Measurements from ENCODE around the gene UFSP1.
"Not testable (repeated sequence)": the region's sequence is repeated elsewhere in the genome, so short reads cannot be mapped to it uniquely, and the experiment has no call there.

DNA sequence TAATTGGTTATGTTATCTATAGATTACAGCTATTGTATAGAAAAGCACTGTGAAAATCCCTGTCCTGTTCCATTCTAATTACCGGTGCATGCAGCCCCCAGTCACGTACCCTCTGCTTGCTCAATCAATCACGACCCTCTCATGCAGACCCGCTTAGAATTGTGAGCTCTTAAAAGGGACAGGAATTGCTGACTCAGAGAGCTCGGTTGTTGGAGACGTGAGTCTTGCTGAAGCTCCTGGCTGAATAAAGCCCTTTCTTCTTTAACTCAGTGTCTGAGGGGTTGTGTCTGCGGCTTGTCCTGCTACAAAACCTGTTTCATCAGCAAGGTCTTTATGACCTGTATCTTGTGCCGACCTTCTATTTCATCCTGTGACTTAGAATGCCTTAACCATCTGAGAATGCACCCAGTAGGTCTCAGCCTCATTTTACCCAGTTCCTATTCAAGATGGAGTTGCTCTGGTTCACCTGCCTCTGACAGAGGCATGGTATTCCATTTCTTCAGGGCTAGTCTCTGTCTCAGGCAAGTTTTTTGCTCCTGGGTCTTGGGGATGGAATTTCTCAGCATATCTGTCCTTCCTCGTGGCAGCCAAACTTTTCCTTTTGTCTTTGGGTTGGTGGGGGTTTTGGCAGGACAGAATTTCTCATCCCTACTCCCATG lies 30.4 kb upstream of the UFSP1 start:
- TF ChIP-seq, protein P1, sequence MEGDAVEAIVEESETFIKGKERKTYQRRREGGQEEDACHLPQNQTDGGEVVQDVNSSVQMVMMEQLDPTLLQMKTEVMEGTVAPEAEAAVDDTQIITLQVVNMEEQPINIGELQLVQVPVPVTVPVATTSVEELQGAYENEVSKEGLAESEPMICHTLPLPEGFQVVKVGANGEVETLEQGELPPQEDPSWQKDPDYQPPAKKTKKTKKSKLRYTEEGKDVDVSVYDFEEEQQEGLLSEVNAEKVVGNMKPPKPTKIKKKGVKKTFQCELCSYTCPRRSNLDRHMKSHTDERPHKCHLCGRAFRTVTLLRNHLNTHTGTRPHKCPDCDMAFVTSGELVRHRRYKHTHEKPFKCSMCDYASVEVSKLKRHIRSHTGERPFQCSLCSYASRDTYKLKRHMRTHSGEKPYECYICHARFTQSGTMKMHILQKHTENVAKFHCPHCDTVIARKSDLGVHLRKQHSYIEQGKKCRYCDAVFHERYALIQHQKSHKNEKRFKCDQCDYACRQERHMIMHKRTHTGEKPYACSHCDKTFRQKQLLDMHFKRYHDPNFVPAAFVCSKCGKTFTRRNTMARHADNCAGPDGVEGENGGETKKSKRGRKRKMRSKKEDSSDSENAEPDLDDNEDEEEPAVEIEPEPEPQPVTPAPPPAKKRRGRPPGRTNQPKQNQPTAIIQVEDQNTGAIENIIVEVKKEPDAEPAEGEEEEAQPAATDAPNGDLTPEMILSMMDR (CRISPR knock-in tag; IDR thresholded peaks at IDR 0.05) = not testable (repeated sequence)
- not testable (repeated sequence) for TF ChIP-seq TAF1 (CRISPR knock-in tag; IDR thresholded peaks at IDR 0.05); FOXP1 (IDR thresholded peaks at IDR 0.05); FOXP1 (CRISPR knock-in tag; IDR thresholded peaks at IDR 0.05); CBFB (CRISPR knock-in tag; IDR thresholded peaks at IDR 0.05); POLR2A (IDR thresholded peaks at IDR 0.05; ENCODE audit: insufficient read depth in 1 of 2, low read depth in 2 of 2, low read length in 2 of 2); ZNF101 (CRISPR knock-in tag; IDR thresholded peaks at IDR 0.05; ENCODE audit: borderline replicate concordance, low read depth); ZNF652 (CRISPR knock-in tag; IDR thresholded peaks at IDR 0.05; ENCODE audit: borderline replicate concordance, low read depth); KDM5B (CRISPR knock-in tag; IDR thresholded peaks at IDR 0.05; ENCODE audit: borderline replicate concordance); EZH2 (conservative IDR thresholded peaks at IDR 0.05; ENCODE audit: low read depth, low read length); RBFOX2 (IDR thresholded peaks at IDR 0.05; ENCODE audit: low read depth, low read length)
- TF ChIP-seq, protein P2, sequence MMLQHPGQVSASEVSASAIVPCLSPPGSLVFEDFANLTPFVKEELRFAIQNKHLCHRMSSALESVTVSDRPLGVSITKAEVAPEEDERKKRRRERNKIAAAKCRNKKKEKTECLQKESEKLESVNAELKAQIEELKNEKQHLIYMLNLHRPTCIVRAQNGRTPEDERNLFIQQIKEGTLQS (CRISPR knock-in tag; IDR thresholded peaks at IDR 0.05) = not testable (repeated sequence)

All from HepG2 (cell line).